Liver (tissue), 2 donors: ENCODE measurements around the gene NOL4L.

Experiments used
- EGR1 ChIP-seq, 2 donors: IDR thresholded peaks; 2 replicates each; pipeline ENCODE4 v1.6.1; 2016 to 2018; ENCODE audit warnings: antibody characterized with exemption in 2 of 2, low read depth in 2 of 2
- GABPA ChIP-seq, 2 donors: IDR thresholded peaks in 1 of 2; conservative IDR thresholded peaks in 1 of 2; 2 replicates each; pipeline ENCODE4 v1.6.1; 2016; ENCODE audit warnings: antibody characterized with exemption in 2 of 2, mild to moderate bottlenecking in 1 of 2, moderate library complexity in 1 of 2
- donor health status: healthy.

DNA sequence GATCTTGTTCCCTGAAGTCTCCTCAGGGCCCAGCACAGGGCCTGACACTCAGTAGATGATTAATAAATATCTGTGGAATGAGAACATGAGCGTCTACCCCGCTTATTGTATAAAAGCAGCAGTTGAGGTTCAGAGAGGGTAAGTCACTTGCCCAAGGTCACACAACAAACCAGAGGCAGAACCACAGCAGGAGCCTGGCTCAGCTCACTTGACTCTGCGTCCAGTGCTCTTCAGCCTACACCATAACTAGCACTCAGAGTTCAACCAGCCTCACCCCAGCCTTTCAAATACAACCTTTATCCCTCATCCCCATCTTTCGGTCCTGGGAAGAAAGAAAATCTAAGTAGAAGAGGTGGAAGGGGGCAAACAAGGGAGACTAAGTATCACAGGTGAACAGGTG lies 24.9 kb upstream of the NOL4L start:
- TF ChIP-seq EGR1 (IDR thresholded peaks at IDR 0.05; ENCODE audit: low read depth in 2 of 2) (no peak), GABPA (IDR thresholded peaks at IDR 0.05 in 1 of 2, conservative IDR thresholded peaks at IDR 0.05 in 1 of 2) (no peak)
